ENCODE measurements around the gene CCN5. TPM values are rescaled to one million over a fixed set of nuclear protein-coding genes. Genes with fewer than 3 reads are reported as not detected.

Gene CCN5
- total RNA-seq, 2 donors from 2014 or later = 62.9 to 64.3 TPM

- Histone ChIP-seq H3K36me3 (no peaks in the 10 kb centered on the region), H3K4me3 (no peak overlapping the region), H3K27ac (peak overlapping the region; percentile 51), H3K9me3 (no peaks in the 10 kb centered on the region), H3K4me1 (replicated peaks) (no peaks in the 10 kb centered on the region), H3K27me3 (replicated peaks; ENCODE audit: insufficient read depth) (no peaks in the 10 kb centered on the region)
- intact Hi-C loops (cut with DNase I) = no loop called here
- WGBS = 19% methylated on average over 7 of the region's 7 CpGs
- TF ChIP-seq CTCF (IDR thresholded peaks at IDR 0.05) (no peak), POLR2A (IDR thresholded peaks at IDR 0.05) (no peak), POLR2AphosphoS5 (IDR thresholded peaks at IDR 0.05) (peak; percentile 39)
- peak; percentile 24 for DNase-seq (ENCODE audit: low spot score)
Measured at GRCh38 chr20:44720621-44720996, 5.4 kb downstream of the CCN5 start.

- Histone ChIP-seq H3K4me1 (replicated peaks) (no peaks in the 10 kb centered on the region), H3K4me3 (no peak overlapping the region), H3K36me3 (no peaks in the 10 kb centered on the region), H3K9me3 (no peaks in the 10 kb centered on the region), H3K27ac (peak overlapping the region; percentile 51), H3K27me3 (replicated peaks; ENCODE audit: insufficient read depth) (no peaks in the 10 kb centered on the region)
- WGBS = 25% methylated on average over 11 of the region's 11 CpGs
- DNase-seq (ENCODE audit: low spot score) = no peak
- TF ChIP-seq POLR2AphosphoS5 (IDR thresholded peaks at IDR 0.05) = no peak
- TF ChIP-seq POLR2A (IDR thresholded peaks at IDR 0.05) = no peak
- TF ChIP-seq CTCF (IDR thresholded peaks at IDR 0.05) = no peak
- intact Hi-C loops (cut with DNase I) = no loop called here
Measured at GRCh38 chr20:44720997-44721784, 6.0 kb downstream of the CCN5 start.

GRCh38 chr20:44721785-44722054, 6.6 kb downstream of the CCN5 start:
- TF ChIP-seq POLR2AphosphoS5 (IDR thresholded peaks at IDR 0.05) = no peak
- no peak for TF ChIP-seq POLR2A (IDR thresholded peaks at IDR 0.05)
- no peak for TF ChIP-seq CTCF (IDR thresholded peaks at IDR 0.05)
- no peak overlapping the region for H3K4me3 ChIP-seq
- WGBS = 100% methylated on average over 1 of the region's 1 CpG
- intact Hi-C loops (cut with DNase I) = no loop called here
- H3K27me3 ChIP-seq (replicated peaks; ENCODE audit: insufficient read depth) = no peaks in the 10 kb centered on the region
- no peak overlapping the region for H3K27ac ChIP-seq
- H3K36me3 ChIP-seq = no peaks in the 10 kb centered on the region
- H3K9me3 ChIP-seq = no peaks in the 10 kb centered on the region
- no peak for DNase-seq (ENCODE audit: low spot score)
- no peaks in the 10 kb centered on the region for H3K4me1 ChIP-seq (replicated peaks)

GRCh38 chr20:44722990-44723389, 7.8 kb downstream of the CCN5 start:
- WGBS = 92% methylated on average over 2 of the region's 2 CpGs
- Histone ChIP-seq H3K27ac (no peak overlapping the region), H3K9me3 (no peaks in the 10 kb centered on the region), H3K27me3 (replicated peaks; ENCODE audit: insufficient read depth) (no peaks in the 10 kb centered on the region), H3K36me3 (no peaks in the 10 kb centered on the region), H3K4me1 (replicated peaks) (no peaks in the 10 kb centered on the region), H3K4me3 (no peak overlapping the region)
- no peak for TF ChIP-seq CTCF (IDR thresholded peaks at IDR 0.05)
- no peak for TF ChIP-seq POLR2AphosphoS5 (IDR thresholded peaks at IDR 0.05)
- no peak for TF ChIP-seq POLR2A (IDR thresholded peaks at IDR 0.05)
- DNase-seq (ENCODE audit: low spot score) = no peak
- intact Hi-C loops (cut with DNase I) = no loop called here

GRCh38 chr20:44723391-44723790, 8.2 kb downstream of the CCN5 start:
- intact Hi-C loops (cut with DNase I) = no loop called here

More at GRCh38 chr20:44723391-44723790, 8.2 kb downstream of the CCN5 start:
- no peaks in the 10 kb centered on the region for H3K36me3 ChIP-seq
- TF ChIP-seq CTCF (IDR thresholded peaks at IDR 0.05) (no peak), POLR2AphosphoS5 (IDR thresholded peaks at IDR 0.05) (no peak), POLR2A (IDR thresholded peaks at IDR 0.05) (no peak)
- no peak overlapping the region for H3K27ac ChIP-seq
- DNase-seq (ENCODE audit: low spot score) = no peak
- WGBS = 82% methylated on average over 7 of the region's 7 CpGs
- no peaks in the 10 kb centered on the region for H3K27me3 ChIP-seq (replicated peaks; ENCODE audit: insufficient read depth)
- no peaks in the 10 kb centered on the region for H3K9me3 ChIP-seq
- H3K4me1 ChIP-seq (replicated peaks) = no peaks in the 10 kb centered on the region
- H3K4me3 ChIP-seq = no peak overlapping the region

All from prostate gland (tissue), 2 donors.